AG08395 (cell line): ENCODE data around the gene GPR68.
"Not testable (repeated sequence)": the region's sequence is repeated elsewhere in the genome, so short reads cannot be mapped to it uniquely, and the experiment has no call there.

Source experiments
- DNase-seq: peaks from one replicate; pipeline ENCODE4 v3.0.0; 2012; ENCODE audit warnings: mixed read lengths, low spot score

GPR68 gene

DNA sequence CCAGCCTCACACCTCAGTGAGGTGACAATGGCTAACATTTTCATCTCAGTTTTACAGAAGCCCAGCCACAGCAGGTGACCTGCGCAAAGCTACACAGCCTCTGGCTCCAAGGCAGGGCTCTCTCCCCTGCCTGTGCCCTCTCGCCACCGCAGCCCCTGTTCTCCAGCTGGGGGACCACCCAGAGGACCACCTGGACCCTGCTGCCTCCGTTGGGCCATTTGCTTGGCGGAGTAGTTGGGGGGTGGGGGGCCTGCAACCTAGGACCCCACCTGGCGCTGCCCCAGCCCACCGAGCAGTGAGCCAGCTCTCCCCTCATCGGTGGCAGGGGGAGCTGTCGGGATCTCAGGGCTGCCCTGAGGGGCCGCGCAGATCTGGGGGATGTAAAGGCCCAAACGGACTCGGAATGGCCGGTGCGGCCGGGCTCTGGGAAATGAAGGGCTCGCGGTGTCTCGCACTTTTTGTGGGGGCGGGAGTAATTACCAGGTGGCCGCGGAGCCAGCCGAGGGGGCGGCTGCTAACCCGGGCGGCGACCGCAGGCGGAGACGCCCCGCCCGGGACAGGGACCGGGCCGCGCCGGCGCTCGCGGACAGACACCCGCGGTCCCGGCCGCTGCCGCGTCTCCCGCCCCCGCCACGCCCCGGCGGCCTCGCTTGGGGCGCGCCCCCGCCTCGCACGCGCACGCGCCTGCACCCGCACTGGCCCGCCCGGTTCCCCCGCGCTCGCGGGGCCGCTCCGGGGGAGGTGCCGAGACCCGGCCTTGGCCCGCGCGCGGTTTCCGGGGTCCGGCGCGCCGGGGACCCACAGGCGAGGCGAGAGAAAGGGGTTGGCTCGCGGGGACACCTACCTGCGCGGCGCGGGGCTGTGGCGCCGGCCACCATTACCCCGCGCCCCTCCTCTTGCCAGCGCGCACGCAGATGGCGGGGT is 8.6 kb upstream of the GPR68 start:
- DNase-seq: peak; percentile 56

DNA sequence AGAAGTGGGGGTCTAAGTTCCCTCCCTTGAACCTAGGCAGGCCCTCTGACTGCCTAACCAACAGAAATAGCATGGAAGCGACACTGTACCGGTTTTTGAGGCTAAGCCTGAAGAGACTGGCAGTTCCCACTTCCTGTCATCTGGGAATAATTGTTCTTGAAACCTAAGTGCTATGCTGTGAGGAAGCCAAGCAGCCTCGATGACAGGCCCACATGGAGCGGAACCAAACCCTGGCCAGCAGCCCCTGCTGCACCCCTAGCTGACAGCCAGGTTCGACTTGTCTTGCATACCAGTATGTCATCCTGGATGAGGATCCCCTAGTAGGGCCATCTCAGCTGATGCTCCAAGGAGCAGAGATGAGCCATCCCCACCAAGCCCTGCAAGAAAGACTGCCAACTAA is 6.4 kb upstream of the GPR68 start:
- peak; percentile 43 for DNase-seq

GRCh38 chr14:91249841-91250616 is 5.5 kb upstream of the GPR68 start:
- no peak for DNase-seq

DNA sequence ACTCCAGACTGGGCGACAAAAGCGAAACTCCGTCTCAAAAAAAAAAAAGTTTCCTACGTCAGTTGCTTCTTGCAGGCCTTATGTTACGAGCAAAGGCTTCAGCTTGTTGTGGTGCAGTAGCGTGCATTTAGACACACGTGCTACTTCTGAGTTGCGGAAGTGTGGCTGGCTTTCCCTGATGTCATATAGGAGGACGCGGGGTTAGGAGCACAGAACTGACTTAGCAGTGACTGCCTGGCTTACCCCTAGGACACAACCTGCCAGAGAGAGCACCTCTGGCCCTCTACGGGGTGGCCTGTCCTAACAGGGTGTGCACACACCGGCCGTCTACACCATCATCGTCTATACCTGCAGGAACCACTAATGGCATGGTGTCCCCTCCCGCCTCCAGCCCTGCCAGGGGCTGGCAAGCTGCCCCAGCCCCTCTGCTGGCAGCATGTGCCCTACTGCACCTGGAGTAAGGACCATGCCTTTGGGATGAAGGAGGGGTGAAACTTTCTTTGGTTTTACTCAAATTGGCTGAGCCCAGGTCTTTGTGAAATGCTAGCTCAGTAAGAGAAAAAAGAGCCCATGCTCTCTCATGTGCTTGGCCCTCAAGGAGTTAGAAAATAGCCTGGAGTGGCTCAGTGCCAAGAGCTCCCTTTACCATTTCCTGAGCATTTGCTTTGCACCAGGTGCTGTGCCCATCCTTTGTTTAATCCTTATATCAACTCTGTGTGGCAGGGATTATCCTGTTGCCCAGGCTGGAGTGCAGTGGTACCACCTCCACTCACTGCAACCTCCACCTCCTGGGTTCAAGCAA is 1.7 kb upstream of the GPR68 start:
- no peak for DNase-seq

DNA sequence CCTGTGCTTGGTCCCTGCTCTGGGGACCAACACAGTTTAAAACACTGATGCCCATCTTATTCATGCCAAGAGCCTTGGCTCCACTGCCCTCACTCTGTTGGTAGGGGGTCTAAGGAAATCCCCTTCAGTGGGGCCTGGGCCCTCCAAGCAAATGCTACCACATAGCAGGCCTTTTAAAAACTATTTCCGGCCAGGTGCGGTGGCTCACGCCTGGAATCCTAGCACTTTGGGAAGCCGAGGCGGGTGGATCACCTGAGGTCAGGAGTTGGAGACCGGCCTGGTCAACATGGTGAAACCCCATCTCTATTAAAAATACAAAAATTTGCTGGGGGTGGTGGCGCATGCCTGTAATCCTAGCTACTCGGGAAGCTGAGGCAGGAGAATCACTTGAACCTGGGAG is 1.1 kb upstream of the GPR68 start:
- not testable (repeated sequence) for DNase-seq

- DNase-seq: no peak
Observed at GRCh38 chr14:91245029-91245428, 525 bp upstream of the GPR68 start.

GRCh38 chr14:91243074-91243471 is 1.4 kb downstream of the GPR68 start:
- DNase-seq: no peak

DNA sequence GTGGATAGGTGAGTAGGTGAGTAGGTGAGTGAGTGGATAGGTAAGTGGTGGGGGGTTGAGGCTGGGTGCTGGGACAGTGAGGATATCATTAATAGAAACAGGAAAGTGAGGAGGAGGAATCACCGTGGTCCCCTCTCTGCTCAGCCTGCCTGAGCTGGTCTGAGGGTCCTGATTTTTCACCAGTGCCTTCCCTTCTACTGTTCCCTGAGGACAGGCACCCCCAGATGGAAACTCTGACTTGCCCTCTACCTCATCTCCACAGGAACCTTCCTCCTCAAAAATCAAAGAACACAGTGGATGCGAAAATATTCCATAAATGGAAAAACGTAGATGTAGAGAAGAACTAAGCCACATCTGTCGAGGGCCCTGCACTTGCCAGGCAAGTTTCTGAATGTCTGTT is 1.9 kb downstream of the GPR68 start:
- DNase-seq: no peak

DNA sequence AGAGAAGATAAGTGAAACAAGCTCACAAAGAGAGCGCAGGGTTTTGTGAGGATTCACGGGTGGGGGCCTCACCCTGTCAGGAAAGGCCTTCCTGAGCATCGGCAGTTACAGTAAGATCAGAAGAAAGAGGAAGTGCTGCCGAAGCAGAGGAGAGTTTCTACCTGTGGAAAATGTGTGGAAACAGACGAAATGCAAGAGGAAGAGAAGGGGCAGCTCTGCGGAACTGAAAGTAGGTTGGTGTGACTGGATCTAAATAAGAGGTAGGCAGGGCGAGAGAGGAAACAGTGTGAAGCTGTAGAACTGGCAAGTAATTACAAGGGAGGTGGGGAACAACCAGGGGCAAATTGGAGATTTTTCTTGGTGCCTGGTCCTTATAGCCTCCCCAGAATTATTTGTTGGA is 2.6 kb downstream of the GPR68 start:
- no peak for DNase-seq

DNA sequence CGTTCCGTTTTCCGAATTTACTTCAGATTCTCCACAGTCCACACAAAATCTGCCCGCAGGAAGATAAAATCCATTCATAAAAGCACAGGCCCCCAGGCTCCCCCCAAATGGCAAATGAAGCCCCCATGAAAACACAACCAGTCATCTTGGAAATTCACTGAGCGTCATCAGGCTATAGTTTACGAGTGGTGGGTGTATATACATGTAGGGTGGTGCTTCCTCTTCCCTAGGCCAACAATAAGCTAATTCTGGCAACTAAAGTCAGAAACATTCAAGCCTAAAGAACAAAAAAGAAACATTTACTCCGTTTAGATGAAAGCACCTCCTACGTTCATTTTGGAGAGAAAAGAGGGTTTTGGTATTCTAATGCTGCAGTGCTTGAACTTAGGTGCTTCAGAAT is 5.8 kb downstream of the GPR68 start:
- DNase-seq: no peak

DNA sequence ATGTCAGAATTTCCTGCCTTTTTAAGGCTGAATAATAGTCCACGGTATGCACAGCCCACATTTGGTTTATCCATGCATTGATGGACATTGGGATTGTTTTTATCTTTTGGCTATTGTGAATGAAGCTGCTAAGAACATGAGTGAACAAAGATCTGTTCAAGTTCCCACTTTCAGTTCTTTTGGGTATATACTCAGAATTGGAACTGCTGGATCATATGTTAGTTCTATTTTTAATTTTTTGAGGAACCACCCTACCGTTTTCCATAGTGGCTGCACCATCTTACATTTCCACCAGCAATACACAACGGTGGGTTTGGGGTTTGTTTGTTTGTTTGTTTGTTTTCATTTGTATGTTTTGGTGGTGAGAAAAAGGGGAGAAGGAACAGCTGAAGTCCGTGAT is 6.4 kb downstream of the GPR68 start:
- no peak for DNase-seq

- peak; percentile 91 for DNase-seq
Observed at GRCh38 chr14:91237219-91237618, 7.3 kb downstream of the GPR68 start.

DNA sequence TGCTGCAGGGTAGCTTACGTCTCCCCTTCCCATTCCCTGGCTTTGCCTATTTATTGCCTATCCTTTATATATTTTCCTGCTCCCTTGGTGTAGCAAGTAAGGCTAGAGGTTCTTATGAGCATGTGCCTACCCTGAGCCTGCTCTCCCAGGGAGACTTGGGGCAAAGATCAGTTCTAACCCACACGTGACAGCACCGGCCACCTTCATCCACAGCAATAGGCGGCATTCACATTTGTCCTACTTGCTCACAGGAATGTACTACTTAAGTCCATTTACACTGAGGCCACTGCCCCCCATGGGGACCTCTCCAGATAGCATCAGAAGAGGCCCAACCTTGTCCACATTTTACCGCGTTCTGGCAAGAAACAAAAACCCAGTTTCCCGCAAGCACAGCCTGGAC is 8.7 kb downstream of the GPR68 start:
- DNase-seq: no peak

DNA sequence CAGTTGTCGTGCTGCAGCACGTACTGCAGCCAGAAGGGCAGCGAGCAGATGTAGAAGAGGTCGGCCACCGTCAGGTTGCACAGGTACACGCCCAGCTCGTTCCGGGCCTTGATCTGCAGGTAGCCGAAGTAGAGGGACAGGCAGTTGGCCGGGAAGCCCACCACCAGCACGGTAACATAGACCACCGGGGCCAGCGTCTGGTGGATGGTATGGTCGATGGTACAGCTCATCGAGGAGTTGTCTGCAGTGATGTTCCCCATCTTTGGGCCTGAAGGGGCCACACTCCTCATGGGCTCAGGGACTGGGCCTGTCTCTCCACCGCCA is 9.8 kb downstream of the GPR68 start:
- no peak for DNase-seq

DNA sequence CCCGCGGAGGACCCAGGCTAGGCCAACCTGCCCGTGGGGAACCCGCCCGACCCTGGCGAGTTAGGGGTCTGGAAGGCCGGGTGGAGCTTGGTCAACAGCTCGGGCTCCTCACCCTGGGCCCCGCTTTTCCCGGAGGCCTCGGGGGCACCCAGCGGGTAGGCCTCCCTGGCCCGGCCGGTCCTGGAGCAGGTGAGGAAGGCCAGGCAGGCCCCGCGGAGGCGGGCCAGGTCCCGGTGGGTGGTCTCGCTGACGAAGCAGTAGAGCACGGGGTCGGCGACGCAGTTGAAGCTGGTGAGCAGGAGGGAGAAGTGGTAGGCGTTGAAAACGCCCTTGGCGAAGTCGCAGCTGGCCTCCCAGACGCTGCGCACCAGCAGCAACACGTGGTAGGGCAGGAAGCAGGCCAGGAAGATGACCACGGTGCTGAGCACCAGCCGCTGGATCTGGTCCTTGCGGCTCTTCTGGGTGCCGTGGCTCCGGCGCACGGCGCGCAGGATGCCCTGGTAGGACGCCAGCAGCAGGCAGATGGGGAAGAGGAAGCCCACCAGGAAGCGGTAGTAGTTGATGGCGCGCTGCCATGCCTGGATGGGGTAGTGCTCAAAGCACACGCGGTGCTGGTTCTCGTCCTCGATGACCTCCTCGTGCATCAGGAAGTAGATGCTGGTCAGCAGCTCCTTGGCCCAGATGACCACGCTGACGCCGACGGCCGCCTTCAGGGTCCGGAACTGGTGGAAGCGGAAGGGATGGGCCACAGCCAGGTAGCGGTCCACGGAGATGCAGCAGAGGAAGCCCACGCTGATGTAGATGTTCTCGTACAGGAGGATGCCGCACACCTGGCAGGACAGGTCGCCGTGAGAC is 10.3 kb downstream of the GPR68 start:
- no peak for DNase-seq

- no peak for DNase-seq
Observed at GRCh38 chr14:91232603-91233002, 11.9 kb downstream of the GPR68 start.

GRCh38 chr14:91232052-91232451 is 12.5 kb downstream of the GPR68 start:
- no peak for DNase-seq

DNA sequence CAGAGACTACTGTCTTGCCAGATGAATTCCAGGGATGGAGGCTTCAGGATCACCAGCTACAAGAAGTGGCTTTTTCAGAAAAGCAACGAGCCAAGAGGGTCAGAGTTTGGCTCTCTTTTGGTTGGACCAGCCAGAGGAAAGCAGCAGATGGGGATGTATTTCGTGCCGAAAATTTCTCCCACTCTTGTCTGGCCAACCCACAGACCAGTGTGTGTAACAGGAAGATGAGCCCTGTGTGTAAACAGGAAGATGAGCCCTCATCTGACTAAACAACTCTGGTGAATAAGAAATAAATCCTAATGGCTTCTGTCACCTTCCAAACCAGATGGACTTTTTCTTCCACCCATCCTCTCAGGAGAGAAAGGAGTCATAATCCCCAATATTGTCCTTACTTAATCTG is 13.1 kb downstream of the GPR68 start:
- DNase-seq: peak; percentile 34

DNA sequence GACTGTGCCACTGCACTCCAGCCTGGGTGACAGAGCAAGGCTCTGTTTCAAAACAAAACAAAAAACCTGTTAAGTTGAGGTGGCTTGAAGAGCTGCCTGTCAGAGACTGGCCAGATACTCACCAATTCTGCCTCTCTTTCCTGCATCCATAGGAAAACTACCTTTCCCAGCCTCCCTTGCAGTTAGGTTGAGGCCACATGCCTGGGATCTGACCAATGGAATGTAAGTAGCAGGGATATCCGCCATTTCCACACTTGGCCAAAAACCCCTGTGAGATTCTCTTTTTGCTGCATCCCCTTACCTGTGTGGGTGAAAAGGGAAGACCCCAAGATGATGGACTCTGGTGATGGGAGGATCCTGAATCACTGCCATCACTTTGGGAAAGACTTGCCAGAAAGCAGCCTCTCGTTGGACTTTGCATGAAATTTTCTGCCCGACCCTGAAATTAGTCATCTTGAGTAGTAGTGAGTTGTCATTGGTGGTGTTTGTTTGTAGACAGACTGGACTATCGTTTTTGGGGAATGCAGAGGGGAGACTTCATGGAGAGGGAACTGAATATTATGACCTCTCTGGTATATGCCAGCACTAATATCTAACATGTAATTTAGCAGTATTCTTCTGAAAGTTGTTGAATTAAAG is 14.0 kb downstream of the GPR68 start:
- DNase-seq: peak; percentile 57

DNA sequence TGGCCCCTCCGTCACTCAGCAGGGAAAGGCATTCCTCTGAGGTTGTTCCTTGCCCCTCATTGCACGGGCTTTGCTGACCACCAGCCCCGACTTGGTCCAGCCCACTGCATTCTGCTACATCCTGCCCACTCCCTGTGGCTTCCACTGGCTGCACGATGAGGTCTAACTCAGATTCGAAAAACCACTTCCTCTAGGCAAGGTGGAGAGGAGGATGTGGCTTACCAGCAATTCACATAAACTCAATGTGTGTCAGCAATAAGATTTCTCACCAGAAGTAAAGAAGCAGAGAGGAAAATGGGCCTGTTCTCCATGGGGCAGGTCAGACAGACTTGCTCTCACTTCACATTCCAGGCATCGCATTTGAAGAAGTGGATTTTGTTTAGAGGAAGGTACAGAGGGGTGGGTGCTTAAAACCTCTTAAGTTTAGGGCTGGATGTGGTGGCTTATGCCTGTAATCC is 14.7 kb downstream of the GPR68 start:
- DNase-seq: peak; percentile 62

DNA sequence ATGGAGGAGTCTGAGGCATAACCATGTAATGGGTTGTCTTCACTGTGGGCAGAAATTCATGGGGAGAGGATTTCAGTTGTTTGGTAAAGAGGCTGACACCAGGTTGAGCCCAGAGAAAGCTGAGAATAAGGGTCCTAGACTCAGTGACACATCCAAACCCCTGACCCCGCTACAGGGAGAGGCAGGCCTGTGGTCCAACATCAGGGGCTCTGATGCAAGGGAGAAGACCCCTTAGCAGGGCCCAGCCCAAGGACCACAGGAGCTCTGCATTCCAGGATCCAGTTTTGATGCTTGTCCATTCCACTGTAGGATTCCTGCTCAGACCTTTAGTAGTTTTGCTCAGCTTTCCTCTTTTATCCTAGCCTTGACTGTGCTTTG is 15.5 kb downstream of the GPR68 start:
- no peak for DNase-seq
